Activated CD8-positive, alpha-beta memory T cell treated with anti-CD3 and anti-CD28 coated beads for 1 hour (primary cell): ENCODE measurements around the gene DDR1.

Source experiments
- DNase-seq, 2 donors: peaks; one replicate each; pipeline ENCODE4 v3.0.0-alpha.2; 2020; ENCODE audit warnings: low read depth in 1 of 2; ENCODE audit errors: extremely low read depth in 1 of 2

The DDR1 gene

DNA sequence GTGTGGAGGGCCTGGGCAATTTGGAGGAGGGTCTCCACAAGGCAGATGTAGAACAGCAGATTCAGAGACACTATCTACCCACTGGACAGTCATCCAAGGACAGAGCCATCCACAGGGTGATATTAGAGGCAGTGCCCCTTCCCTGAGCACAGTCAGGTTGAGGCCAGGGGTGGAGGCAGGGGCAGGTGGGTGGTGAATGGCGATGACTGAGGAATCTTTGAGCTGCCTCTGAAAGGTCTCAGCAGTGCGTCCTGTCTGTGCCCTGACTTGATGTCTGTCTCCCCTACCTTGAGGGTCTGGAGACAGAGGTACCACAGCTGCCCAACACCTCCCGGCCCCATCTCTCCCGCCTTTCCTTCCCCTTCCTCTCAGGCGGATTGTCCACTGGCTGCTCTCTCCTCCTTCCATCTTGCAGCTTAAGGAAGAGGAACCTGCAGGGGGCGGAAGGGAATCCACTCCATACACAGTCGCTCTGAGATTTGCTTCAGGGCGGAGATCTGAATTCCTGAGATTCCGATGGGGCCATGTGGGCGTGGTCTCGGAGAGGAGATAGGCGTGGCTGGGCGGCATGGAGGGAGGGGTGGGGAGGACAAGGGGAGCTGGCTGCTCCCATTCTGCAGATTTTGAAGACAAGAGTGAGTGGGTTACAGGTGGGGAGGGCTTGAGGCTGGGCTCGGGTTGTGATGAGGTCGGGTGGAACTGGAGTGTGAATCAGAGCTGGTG lies 58.2 kb downstream of the DDR1 start:
- DNase-seq = no peak

DNA sequence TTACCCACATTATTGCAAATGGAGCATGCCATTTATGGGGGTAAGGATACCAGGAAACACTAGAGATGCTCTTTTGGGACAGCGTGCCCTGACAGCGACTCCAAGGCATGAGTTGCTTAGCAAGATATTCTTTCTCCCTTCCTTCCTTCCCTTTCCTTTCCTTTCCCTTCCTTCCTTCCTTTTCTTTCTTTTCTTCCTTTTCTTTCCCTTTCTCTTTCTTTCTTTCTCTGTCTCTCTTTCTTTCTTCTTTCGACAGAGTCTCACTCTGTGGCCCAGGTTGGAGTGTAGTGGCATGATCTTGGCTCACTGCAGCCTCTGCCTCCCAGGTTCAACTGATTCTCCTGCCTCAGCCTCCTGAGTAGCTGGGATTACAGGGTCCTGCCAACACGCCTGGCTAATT lies 59.7 kb downstream of the DDR1 start:
- no peak for DNase-seq

DNA sequence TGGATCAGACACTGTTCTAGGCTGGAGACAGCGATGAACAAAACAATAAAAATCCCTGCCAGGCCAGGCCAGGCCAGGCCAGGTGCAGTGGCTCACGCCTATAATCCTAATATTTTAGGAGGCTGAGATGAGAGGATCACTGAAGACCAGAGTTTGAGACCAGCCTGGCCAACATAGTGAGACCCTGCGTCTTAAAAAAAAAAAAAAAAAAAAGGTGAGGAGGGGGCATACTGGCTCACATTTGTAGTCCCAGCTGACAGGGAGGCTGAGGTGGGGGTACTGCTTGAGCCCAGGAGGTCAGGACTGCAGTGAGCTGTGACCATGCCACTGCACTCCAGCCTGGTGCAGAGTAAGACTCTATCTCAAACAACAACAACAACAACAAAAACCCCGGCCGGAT lies 61.0 kb downstream of the DDR1 start:
- no peak for DNase-seq

DNA sequence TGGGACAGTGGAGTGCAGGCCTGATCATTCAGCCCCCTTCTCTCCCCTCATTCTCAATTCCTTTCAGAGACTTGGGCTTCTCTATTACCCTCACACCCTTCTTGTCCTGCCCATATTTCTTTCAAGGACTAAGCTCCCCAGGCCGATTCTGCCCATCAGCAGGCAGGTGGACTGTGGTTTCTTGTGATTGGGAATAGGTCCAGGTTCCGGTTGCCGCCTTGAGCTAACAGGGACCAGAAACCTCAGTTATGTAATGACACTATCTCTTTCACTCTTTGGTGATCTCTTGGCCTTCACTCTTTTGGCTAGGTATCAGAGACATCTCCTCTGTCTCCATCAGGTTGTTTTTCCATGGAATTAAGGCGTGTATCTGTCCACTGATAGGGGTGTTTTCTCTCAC lies 62.9 kb downstream of the DDR1 start:
- DNase-seq = no peak

DNA sequence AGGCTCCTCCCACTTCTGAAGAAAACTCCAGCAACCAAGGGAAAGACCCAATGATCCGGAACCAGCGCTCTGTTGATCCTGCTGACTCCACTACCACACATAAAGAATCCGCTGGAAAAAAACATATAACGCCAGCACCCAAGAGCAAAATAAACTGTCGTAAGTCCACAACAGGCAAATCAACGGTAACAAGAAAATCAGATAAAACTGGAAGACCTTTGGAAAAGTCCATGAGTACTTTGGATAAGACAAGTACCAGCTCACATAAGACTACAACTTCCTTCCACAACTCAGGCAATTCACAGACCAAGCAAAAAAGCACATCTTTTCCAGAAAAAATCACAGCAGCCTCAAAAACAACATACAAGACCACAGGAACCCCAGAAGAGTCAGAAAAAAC lies 64.5 kb downstream of the DDR1 start:
- no peak for DNase-seq
